K562 (cell line): ENCODE measurements around the gene BHLHE40. TPM values are rescaled to one million over a fixed set of nuclear protein-coding genes. Genes with fewer than 3 reads are reported as not detected.

Source experiments
- ARNT ChIP-seq, 2 experiments: fragments of 450-650 bp; IDR thresholded peaks; 2 replicates each; pipeline ENCODE4 v1.6.1; 2016; ENCODE audit warnings: mild to moderate bottlenecking in 1 of 2
- BACH1 ChIP-seq: fragments of 200-800 bp; sonication (Bioruptor generic); IDR thresholded peaks from 2 replicates; pipeline ENCODE4 v1.6.1; 2016; ENCODE audit warnings: missing genetic modification characterization, missing compliant biosample characterization
- MYC ChIP-seq, 2 experiments: fragments of 250-450 bp in 1 of 2; sonication (Bioruptor Pico) in 1 of 2; IDR thresholded peaks; 2 replicates each; pipeline versions ENCODE4 v1.5.1 to v1.6.1; 2012 to 2021; ENCODE audit warnings: low read depth in 2 of 2, borderline replicate concordance in 1 of 2, improper control_type of control experiment in 1 of 2, low read length in 1 of 2, mild to moderate bottlenecking in 1 of 2, moderate library complexity in 1 of 2
- SMARCC2 ChIP-seq: fragments of 450-650 bp; IDR thresholded peaks from 2 replicates; pipeline ENCODE4 v1.6.1; 2017; ENCODE audit warnings: antibody characterized with exemption, moderate library complexity, mild to moderate bottlenecking, low read depth
- SRF ChIP-seq, 2 experiments: fragments of 250-450, 450-650 bp in 1 of 2; sonication (Bioruptor Pico) in 1 of 2; sonication (generic) in 1 of 2; formaldehyde crosslinking; IDR thresholded peaks; 2 replicates each; pipeline versions ENCODE4 v1.5.0 to v1.5.1; 2020 to 2022; ENCODE audit warnings: mild to moderate bottlenecking in 1 of 2, missing genetic modification reagents in 1 of 2
- TCF3 ChIP-seq: sonication (generic); formaldehyde crosslinking; IDR thresholded peaks from 2 replicates; pipeline ENCODE4 v1.4.0; 2020; ENCODE audit warnings: mild to moderate bottlenecking, missing genetic modification reagents
- ZBTB17 ChIP-seq: fragments of 450-650 bp; formaldehyde crosslinking; IDR thresholded peaks from 2 replicates; pipeline ENCODE4 v1.4.0; 2020; ENCODE audit warnings: mild to moderate bottlenecking
- polyA plus RNA-seq, 8 experiments: library from polyadenylated mRNA; depleted of rRNA in 4 of 8; stranded (reverse) in 5 of 8; unstranded in 3 of 8; fragments of >200 nt; fragmentation: Nextera tagmentation in 2 of 8; fragmentation: Illumina TruSeq in 1 of 8; extraction: Ambion mirVana in 2 of 8; extraction: Trizol in 1 of 8; gene quantifications; 2 replicates each; pipeline versions ENCODE4 v1.2.1 to v1.2.3, GENCODE V29; 2011 to 2014; ENCODE audit warnings: inconsistent platforms in 1 of 8, missing spikeins in 1 of 8
- total RNA-seq, 7 experiments: library from RNA; depleted of rRNA in 6 of 7; stranded (reverse); fragments of >200 nt in 6 of 7; fragmentation: Illumina TruSeq in 2 of 7; extraction: Trizol in 2 of 7; gene quantifications; 2 replicates each; pipeline versions ENCODE4 v1.2.1 to v1.2.3, GENCODE V29; 2011 to 2021; ENCODE audit warnings: low replicate concordance in 1 of 7
- TF ChIP-seq, protein P1 (sequence below): IDR thresholded peaks from 3 replicates; pipeline ENCODE4 v1.6.1; 2011; ENCODE audit warnings: borderline replicate concordance, mild to moderate bottlenecking; ENCODE audit not compliant: insufficient read length, insufficient read depth
- TF ChIP-seq, protein P2 (sequence below), 2 experiments: fragments of 450-650 bp in 1 of 2; sonication (generic) in 1 of 2; formaldehyde crosslinking in 1 of 2; IDR thresholded peaks in 1 of 2; conservative IDR thresholded peaks in 1 of 2; 2 replicates each; pipeline versions ENCODE4 v1.6.1 to v1.8.1; 2016 to 2023; ENCODE audit warnings: mild to moderate bottlenecking in 2 of 2, moderate library complexity in 2 of 2, inconsistent platforms in 1 of 2, missing genetic modification reagents in 1 of 2
- TF ChIP-seq, protein P3 (sequence below): fragments of 250-450 bp; sonication (Bioruptor Pico); IDR thresholded peaks from 2 replicates; pipeline ENCODE4 v1.4.0; 2020; ENCODE audit warnings: mild to moderate bottlenecking
- TF ChIP-seq, protein P4 (sequence below), 2 experiments: fragments of 450-650 bp; IDR thresholded peaks; 2 replicates each; pipeline ENCODE4 v1.6.1; 2016; ENCODE audit warnings: mild to moderate bottlenecking in 2 of 2, borderline replicate concordance in 1 of 2, low read depth in 1 of 2, moderate library complexity in 1 of 2

The BHLHE40 gene
- total and polyA plus RNA-seq, 9 of the 15 experiments (the other 6 are each of a cell fraction or from before 2014, with no cell fraction given): 12.0 to 83.9 (median 31.4) TPM

DNA sequence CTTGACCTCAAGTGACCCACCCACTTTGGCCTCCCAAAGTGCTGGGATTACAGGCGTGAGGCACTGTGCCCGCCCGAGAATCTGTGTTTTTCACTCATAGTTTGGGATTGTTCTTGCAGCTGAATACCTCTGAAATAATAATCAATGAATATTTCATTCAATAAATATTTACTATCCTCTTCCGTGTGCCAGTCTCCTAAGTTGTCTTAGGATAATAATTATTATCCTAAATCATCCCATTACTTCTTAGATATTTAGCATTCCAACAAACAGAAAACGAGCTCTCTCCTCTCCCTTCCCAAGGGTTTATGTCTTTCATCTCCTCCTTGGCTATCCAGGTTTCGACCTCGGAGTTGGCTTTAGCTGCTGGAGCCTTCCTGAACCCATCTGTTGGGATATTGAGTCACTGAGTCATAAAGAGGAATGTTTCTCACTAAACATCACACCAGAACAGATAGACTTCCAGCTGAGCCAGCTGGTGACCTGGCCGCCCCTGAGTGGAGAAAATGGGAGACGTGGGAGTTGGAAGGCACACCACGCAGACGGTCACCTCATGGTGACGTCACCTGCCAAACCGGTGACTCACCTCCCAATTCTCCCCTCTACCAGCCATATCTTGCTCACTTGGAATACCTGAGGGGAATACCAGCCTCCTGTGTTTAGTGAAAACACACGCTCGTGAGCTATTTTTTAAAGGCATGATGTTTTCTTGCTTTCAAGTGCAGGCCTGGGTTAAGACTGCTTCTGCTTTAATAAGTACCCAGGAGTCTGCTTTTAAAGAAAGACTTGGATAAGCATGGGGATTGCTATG is 43.9 kb downstream of the BHLHE40 start (continued):
- TF ChIP-seq, protein P1, sequence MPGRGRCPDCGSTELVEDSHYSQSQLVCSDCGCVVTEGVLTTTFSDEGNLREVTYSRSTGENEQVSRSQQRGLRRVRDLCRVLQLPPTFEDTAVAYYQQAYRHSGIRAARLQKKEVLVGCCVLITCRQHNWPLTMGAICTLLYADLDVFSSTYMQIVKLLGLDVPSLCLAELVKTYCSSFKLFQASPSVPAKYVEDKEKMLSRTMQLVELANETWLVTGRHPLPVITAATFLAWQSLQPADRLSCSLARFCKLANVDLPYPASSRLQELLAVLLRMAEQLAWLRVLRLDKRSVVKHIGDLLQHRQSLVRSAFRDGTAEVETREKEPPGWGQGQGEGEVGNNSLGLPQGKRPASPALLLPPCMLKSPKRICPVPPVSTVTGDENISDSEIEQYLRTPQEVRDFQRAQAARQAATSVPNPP: no peak
- TF ChIP-seq SMARCC2 (peak; percentile 91), BACH1 (tag) (peak; percentile 60; the same call in 1 of the 2 replicates), MYC (IDR thresholded peaks at IDR 0.05; ENCODE audit: low read depth, low read length) (peak; percentile 78), MYC (CRISPR knock-in tag; IDR thresholded peaks at IDR 0.05; ENCODE audit: borderline replicate concordance, low read depth) (no peak), ZBTB17 (CRISPR knock-in tag) (peak; percentile 56; the same call in 1 of the 2 replicates), SRF (CRISPR knock-in tag; IDR thresholded peaks at IDR 0.05) (peak in 1 of 2 experiments; percentile 51; a peak in 1 of 4 replicates), ARNT (IDR thresholded peaks at IDR 0.05) (peak; percentile 36 to 64; a peak in 1 of 4 replicates), TCF3 (CRISPR knock-in tag) (peak; percentile 79)
- TF ChIP-seq, protein P2, sequence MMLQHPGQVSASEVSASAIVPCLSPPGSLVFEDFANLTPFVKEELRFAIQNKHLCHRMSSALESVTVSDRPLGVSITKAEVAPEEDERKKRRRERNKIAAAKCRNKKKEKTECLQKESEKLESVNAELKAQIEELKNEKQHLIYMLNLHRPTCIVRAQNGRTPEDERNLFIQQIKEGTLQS (IDR thresholded peaks at IDR 0.05): peak; percentile 100
- TF ChIP-seq, protein P2 (CRISPR knock-in tag; conservative IDR thresholded peaks at IDR 0.05): peak; percentile 99
- TF ChIP-seq, protein P3, sequence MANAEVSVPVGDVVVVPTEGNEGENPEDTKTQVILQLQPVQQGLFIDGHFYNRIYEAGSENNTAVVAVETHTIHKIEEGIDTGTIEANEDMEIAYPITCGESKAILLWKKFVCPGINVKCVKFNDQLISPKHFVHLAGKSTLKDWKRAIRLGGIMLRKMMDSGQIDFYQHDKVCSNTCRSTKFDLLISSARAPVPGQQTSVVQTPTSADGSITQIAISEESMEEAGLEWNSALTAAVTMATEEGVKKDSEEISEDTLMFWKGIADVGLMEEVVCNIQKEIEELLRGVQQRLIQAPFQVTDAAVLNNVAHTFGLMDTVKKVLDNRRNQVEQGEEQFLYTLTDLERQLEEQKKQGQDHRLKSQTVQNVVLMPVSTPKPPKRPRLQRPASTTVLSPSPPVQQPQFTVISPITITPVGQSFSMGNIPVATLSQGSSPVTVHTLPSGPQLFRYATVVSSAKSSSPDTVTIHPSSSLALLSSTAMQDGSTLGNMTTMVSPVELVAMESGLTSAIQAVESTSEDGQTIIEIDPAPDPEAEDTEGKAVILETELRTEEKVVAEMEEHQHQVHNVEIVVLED (CRISPR knock-in tag): 0 out of 2 replicates have a peak, but pooled peaks have one; percentile 33
- TF ChIP-seq, protein P4, sequence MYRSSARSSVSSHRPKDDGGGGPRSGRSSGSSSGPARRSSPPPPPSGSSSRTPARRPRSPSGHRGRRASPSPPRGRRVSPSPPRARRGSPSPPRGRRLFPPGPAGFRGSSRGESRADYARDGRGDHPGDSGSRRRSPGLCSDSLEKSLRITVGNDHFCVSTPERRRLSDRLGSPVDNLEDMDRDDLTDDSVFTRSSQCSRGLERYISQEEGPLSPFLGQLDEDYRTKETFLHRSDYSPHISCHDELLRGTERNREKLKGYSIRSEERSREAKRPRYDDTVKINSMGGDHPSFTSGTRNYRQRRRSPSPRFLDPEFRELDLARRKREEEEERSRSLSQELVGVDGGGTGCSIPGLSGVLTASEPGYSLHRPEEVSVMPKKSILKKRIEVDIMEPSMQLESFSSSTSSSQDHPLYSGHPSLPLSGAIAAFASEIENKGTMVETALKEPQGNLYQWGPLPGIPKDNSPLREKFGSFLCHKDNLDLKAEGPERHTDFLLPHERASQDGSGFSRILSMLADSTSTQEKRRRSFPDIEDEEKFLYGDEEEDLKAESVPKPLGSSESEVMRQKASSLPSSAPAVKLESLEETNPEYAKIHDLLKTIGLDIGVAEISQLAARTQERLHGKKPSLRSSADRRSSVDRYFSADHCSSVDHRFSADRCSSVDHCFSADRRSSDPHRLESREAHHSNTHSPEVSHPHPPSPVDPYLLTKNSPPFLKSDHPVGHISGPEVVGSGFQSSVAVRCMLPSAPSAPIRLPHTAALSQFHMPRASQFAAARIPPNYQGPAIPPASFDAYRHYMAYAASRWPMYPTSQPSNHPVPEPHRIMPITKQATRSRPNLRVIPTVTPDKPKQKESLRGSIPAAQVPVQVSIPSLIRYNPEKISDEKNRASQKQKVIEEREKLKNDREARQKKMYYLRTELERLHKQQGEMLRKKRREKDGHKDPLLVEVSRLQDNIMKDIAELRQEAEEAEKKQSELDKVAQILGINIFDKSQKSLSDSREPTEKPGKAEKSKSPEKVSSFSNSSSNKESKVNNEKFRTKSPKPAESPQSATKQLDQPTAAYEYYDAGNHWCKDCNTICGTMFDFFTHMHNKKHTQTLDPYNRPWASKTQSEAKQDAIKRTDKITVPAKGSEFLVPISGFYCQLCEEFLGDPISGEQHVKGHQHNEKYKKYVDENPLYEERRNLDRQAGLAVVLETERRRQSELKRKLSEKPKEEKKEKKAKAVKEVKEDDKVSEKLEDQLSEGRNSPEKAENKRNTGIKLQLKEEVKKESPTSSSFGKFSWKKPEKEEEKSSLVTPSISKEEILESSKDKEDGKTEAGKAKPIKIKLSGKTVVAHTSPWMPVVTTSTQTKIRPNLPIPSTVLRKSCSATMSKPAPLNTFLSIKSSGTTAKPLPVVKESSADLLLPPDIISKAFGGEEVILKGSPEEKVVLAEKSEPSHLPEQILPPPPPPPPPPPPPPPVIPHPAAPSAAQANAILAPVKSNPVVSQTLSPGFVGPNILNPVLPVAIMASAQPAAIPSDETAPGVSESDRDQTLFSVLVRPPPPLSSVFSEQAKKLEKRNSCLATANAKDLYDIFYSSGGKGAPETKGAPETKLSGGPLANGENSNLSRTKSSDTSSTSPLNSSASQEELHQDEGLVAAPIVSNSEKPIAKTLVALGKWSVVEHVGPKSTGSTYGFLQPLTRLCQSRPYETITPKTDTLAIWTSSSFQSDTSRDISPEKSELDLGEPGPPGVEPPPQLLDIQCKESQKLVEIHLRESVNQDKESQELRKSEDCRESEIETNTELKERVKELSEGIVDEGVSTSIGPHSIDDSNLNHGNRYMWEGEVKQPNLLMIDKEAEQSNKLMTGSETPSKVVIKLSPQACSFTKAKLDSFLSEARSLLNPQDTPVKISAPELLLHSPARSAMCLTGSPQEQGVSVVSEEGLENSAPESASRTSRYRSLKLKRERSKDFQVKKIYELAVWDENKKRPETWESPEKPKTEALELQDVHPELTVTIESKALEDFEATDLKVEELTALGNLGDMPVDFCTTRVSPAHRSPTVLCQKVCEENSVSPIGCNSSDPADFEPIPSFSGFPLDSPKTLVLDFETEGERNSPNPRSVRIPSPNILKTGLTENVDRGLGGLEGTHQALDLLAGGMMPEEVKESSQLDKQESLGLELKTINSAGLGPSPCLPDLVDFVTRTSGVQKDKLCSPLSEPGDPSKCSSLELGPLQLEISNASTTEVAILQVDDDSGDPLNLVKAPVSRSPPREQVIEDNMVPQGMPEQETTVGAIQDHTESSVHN (IDR thresholded peaks at IDR 0.05; ENCODE audit: borderline replicate concordance in 1 of 2, low read depth in 1 of 2): peak in 1 of 2 experiments; percentile 98; a peak in 2 of 4 replicates
